GM12864 (cell line): ENCODE results near the gene PLXNB2.

Source experiments
- DNase-seq: peaks from one replicate; pipeline ENCODE4 v3.0.0-alpha.2; 2011; ENCODE audit warnings: low read depth
- H3K4me3 ChIP-seq: 2 replicates; pipeline ENCODE4 v1.5.1; 2011; ENCODE audit warnings: mild to moderate bottlenecking, low read depth, low read length, control low read depth
- CTCF ChIP-seq: IDR thresholded peaks from 2 replicates; pipeline ENCODE4 v1.5.1; 2011; ENCODE audit warnings: low read depth, mild to moderate bottlenecking, moderate library complexity, low read length, control low read depth, inconsistent platforms; ENCODE audit errors: missing control alignments

The PLXNB2 gene

GRCh38 chr22:50310031-50310722, 2.7 kb upstream of the PLXNB2 start:
- no peak for TF ChIP-seq CTCF
- DNase-seq = no peak
- H3K4me3 ChIP-seq = no peak overlapping the region

- no peak for TF ChIP-seq CTCF
- DNase-seq = no peak
- no peak overlapping the region for H3K4me3 ChIP-seq
These were observed 2.1 kb upstream of the PLXNB2 start for GRCh38 chr22:50309601-50309991.

- H3K4me3 ChIP-seq = no peak overlapping the region
- TF ChIP-seq CTCF = no peak
- DNase-seq = no peak
These were observed 1.6 kb upstream of the PLXNB2 start for GRCh38 chr22:50308986-50309600.

- no peak for DNase-seq
- H3K4me3 ChIP-seq = no peak overlapping the region
- no peak for TF ChIP-seq CTCF
These were observed 1.1 kb upstream of the PLXNB2 start for GRCh38 chr22:50308597-50308935.

- H3K4me3 ChIP-seq = peak overlapping the region; percentile 6; the same call in 1 of the 2 replicates
- TF ChIP-seq CTCF = no peak
- no peak for DNase-seq
These were observed 597 bp upstream of the PLXNB2 start for GRCh38 chr22:50307890-50308596.

GRCh38 chr22:50305923-50306566, 1.4 kb downstream of the PLXNB2 start:
- DNase-seq = no peak
- no peak for TF ChIP-seq CTCF
- peak overlapping the region; percentile 71 for H3K4me3 ChIP-seq
